HS-27A (cell line): ENCODE results near the gene TRIM54.
"Not testable (repeated sequence)": the region's sequence is repeated elsewhere in the genome, so short reads cannot be mapped to it uniquely, and the experiment has no call there.

Experiments
- DNase-seq: peaks from one replicate; pipeline ENCODE4 v3.0.0-alpha.2; 2012; ENCODE audit warnings: low read depth, missing footprints

The TRIM54 gene

GRCh38 chr2:27284996-27285395 is 2.8 kb downstream of the TRIM54 start:
- no peak for DNase-seq

DNA sequence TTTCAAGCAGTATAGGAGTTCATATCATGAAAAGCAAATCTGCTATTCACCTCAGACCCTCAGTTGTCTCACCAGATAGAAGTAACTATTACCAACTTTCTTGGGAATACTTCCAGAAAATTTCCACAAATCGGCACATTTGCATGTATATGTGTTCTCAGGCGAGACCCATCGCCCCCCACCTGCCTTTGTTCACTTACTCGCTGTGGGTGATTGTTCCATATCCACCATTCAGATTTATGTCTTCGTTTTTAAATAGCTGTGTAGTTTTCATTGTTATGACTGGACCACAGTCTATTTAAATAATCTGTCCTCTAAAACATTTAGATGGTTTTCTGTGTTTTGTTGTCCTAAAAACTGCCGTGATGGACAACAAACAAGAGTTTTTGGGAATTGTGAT is 3.3 kb downstream of the TRIM54 start:
- DNase-seq: no peak

DNA sequence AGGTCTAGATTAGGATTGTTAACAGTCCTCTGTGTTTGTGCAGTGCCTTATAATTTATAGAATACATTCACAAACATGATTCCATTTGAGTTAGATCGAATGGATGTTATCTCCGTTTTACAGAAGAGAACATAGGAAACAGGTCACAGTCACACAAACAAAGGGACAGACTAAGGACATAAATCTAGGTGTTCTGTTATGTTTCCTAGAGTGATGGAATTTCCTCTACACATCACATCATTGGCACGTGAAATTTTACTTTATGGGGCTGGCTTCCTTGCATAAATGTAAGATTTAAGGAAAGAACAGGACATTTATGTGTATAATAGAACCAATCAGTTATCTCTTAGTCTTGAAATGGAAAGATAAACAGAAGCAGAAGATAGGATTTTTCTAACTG is 6.4 kb downstream of the TRIM54 start:
- no peak for DNase-seq

- no peak for DNase-seq
Measured at GRCh38 chr2:27290549-27290948, 8.3 kb downstream of the TRIM54 start.

DNA sequence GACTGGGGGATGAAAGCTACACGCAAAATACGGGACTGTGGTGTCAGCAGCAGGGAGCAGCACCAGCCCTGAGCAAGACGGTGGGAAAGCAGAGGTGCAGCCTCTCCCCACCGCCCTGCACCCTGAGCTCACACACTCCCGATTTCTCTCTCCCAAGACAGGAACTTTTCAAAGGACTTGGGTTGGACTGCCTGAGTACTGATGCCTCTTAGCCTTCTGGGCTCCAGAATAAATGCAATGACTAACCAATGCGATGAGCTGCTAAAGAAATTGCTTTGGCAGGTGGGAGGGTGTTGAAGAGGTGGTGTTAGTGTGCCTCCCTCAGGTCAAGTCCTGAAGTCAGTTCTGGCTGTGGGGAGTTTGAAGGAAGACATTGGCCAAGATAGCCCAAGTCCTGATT is 9.6 kb downstream of the TRIM54 start:
- no peak for DNase-seq

GRCh38 chr2:27294928-27295327 is 12.7 kb downstream of the TRIM54 start:
- DNase-seq: no peak

- DNase-seq: no peak
Measured at GRCh38 chr2:27296481-27296880, 14.3 kb downstream of the TRIM54 start.

DNA sequence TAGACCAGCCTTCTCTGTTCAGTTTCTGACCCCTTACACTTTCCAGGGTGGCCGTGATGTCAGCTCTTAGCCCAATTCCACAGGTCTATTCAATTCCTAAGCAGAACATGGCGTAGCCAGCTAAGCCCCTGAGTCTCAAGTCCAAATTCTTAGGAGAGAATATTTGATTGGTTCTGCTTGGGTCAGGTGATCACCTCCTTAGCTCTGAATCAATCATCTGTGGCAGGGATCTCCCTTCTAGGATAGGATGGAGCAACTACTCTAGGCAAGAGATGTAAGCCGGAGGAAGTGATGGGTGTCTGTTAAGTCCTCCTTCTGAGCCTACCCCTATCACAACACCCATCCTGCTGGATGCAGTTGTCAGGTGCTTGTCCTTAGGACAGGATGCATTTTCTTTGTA is 15.0 kb downstream of the TRIM54 start:
- DNase-seq: no peak

DNA sequence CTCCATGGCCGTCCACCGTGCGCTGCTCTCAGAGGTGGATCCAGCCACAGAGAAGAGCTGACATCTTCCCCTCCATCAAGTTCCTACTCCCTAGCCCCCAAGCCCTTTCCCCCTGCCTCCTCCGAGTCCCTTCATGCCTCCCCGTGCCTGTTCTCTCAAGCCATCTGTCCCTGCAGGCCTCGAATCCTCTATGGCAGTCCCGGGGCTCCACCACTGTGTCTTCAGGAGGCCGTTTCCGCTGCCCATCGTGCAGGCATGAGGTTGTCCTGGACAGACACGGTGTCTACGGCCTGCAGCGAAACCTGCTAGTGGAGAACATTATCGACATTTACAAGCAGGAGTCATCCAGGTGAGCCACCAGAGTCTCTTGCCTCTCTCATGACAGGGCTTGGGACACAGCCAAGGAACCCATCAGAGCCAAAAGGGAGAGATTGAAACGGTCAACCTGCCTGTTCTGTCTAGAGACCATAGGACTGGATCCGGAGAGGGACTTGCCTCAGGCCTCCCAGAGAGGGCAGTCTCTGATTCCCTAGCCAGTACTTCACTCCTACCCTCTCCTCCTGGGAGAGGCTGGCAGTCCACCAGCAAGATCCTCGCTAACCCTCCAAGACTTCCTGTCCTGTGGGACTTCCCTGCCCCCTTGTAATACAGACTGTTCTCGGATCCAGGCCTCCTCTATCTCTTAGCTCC is 16.3 kb downstream of the TRIM54 start:
- no peak for DNase-seq

DNA sequence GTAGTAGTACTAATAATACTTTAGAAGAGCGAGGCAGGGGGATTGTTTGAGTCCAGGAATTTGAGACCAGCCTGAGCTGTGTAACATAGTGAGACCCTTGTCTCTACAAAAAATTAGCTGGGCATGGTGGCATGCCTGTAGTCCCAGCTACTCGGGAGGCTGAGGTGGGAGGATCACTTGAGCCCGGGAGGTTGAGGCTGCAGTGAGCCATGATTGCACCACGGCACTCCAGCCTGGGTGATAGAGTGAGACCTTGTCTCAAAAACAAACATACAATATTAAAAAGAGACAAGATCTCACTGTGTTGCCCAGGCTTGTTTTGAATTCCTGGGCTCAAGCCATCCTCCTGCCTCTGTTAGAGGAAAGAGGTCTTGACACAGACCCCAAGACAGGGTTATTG is 18.4 kb downstream of the TRIM54 start:
- DNase-seq: not testable (repeated sequence)

GRCh38 chr2:27303093-27304025 is 21.1 kb downstream of the TRIM54 start:
- no peak for DNase-seq

DNA sequence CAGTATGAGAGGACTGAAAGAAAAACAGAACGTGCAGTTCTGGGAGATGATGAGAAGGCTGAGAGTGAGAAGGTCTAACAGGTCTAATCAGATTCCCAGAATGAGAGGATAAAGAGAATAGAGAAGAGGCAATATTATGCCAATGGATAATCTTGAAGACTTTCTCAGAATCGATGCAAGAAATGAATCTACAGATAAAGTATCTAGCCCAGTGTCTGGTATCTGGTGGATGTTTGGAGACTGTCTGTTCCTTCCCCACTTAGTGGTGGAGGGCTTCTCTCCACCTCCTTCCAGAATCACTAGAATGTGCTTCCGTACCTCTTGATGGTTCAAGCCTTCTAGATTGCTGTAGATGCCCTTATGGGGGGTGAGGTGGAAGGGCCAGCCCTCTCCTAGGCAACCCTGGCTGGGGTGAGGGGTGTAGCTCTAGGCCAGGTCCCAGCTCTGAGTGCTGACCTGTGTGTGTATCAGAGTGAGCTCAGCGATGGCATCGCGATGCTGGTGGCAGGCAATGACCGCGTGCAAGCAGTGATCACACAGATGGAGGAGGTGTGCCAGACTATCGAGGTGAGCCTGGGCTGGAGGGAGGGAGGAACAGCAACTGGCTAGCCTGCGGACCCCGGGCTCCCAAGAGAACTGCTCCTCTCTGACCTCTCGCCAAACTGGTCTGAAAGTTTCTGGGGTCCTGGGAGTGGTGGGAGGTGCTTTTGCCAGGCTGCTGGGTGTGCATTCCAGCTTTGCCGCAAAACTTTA is 22.4 kb downstream of the TRIM54 start:
- no peak for DNase-seq

GRCh38 chr2:27305516-27305915 is 23.3 kb downstream of the TRIM54 start:
- DNase-seq: no peak

- no peak for DNase-seq
Measured at GRCh38 chr2:27306136-27306535, 23.9 kb downstream of the TRIM54 start.

DNA sequence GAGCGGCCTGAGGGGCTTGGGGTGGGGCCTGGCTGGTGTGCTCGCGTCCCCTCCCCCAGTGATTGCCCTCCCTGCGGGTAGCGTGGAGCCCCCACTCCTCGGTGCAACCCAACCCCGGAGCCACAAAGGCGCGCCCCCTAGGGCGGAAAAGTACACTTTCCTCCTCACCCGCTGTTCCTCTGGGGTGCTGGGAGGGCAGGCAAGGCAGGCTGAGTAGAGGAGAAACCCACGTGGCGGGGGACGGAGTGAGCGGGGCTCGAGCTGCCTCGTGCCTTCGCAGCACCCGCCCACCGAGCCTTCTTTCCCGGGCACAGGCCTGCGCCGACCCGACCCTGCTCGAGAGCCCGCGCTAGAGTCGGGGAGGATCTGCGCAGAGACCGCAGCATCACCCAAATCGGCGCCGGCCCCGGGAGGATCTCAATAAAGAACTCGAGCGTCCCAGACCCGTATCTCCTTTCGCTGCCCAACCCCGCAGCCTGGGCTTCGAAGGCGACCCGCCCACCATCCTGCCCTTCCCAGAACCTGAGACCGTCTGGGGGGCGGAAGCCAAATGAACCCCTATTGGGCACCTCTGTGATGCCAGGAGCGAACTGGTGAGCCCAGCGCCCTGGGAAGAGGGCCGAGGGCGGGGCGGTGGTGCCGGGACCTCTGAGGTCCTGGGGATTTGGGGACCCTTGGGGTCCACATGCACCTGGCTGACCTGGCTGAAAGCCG is 24.5 kb downstream of the TRIM54 start:
- no peak for DNase-seq

DNA sequence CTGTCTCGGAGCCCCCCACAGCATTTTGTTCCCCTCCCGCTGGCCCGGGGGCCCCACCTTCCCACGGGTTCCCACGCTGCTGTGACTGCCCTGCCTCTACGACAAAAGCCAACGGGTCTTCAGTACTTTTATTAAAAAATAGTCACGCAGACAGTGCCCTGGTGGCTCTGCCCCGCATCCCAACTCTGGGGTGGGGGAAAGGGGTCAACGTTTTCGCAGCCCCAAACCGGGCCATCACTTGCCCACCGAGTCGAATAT is 25.0 kb downstream of the TRIM54 start:
- no peak for DNase-seq

DNA sequence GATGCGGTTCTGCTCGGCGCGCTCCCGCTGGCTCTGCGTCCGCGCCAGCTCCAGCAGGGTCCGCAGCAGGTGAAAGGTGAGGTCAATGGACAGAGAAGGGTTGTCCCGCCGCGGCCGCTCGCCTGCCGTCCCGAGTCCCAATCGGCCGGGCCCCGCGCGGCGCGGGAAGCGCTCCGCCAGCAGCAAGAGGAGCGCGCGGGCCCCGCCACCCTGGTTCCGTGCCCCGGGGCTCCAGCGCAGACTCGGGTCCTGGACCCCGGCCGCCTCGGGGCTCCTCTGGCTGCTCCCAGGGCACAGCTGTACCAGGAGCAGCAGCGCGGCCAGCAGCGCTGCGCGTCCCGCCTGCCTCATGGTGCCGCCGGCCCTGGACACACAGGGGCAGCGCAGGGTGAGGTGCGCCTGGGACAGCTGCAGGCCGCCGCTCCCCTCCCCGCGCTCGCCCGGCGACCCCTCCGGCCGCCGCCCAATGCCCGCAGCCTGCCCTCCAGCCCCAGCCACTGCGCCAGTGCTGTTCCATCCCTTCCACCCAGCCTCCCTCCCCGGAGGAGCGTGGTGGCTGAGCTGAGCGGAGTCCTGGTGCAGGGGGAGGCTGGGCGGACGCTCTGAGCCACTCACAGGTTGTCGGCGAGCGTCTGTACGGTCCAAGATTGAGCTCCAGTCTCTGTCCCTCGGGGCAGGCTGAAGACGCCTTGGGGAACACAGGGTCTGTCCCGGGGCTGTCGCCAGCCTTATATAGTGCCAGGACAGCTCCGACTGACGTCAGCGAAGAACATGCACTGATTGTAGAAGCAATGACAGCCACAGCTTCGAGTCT is 25.5 kb downstream of the TRIM54 start:
- no peak for DNase-seq

DNA sequence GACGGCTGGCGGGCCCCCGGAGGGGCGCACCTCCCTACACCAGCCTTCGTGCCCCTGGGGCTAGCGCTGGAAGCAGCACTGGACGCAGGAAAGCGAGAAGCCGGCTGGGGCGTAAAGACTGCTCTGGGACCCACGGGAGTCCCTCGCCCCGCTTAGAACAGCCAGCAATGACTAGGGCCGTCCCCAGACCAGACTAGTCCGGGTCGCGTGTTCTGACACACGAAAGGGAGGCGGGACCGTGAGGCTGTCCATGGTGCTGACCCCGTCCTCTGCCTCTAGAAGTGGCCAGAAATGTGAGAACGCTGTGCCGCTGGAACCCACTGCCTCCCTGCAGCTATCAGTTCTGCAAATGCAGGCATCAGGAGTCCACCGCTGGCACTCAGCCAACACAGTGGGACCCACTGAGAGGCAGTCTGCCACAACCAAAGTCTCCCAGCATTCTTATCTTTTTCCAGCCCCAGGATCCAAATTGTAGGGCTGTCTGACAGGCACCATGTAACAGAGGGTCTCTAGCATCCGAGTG is 26.2 kb downstream of the TRIM54 start, which contains the start of gene UCN:
Gene UCN (minus strand): TSS at position 87 of the 523 bp plus-strand sequence. CDS start 550 bp downstream, outside the sequence.
- DNase-seq: no peak

GRCh38 chr2:27309651-27310050 is 27.4 kb downstream of the TRIM54 start:
- no peak for DNase-seq

- DNase-seq: no peak
Measured at GRCh38 chr2:27312152-27312551, 29.9 kb downstream of the TRIM54 start.
